GM19324 (cell line): Measurements from ENCODE around the gene ATF7IP2.
"Not testable (repeated sequence)": the region's sequence is repeated elsewhere in the genome, so short reads cannot be mapped to it uniquely, and the experiment has no call there.

Experiments
- ATAC-seq: cut with Tn5 transposase; IDR thresholded peaks from one replicate; pipeline ENCODE4 v1.9.1; 2021; ENCODE audit warnings: mild to moderate bottlenecking, moderate library complexity; ENCODE audit not compliant: unreplicated experiment, low FRiP score

ATF7IP2 gene

GRCh38 chr16:10373556-10373955 is 12.3 kb upstream of the ATF7IP2 start:
- ATAC-seq: no peak

DNA sequence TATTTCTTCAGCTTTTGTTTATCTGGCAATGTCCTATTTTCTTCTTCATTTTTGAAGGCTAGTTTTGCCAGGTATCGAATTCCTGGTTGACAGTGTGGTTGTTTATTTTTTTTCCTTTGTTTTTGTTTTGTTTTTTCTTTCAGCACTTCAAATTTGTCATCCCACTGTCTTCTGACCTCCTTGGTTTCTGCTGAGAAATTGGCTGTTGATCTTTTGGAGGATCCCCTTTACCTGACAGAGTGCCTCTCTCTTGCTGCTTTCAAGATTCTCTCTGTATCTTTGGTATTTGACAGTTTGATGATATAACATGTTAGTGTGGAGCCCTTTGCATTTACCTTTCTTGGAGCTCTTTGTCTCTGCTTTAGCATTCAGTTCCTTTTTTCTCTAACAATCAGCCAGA is 9.6 kb upstream of the ATF7IP2 start:
- ATAC-seq: no peak

DNA sequence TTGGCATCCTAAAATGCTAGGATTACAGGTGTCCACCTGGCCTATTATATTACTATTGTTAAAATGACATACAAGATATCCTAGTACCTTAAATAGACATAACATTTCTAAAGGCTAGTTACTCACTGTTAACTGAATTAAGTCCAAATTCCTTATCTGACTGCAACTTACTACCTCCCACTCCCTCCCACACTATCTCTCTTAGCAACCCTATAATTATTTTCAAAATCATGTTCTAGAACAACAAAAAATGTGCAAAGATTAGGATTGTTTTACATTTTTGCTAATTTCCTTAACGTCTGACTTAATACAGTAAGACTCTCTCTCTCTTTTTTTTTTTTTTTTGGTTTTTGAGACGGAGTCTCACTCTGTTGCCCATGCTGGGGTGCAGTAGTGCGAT is 2.2 kb upstream of the ATF7IP2 start:
- ATAC-seq: no peak

DNA sequence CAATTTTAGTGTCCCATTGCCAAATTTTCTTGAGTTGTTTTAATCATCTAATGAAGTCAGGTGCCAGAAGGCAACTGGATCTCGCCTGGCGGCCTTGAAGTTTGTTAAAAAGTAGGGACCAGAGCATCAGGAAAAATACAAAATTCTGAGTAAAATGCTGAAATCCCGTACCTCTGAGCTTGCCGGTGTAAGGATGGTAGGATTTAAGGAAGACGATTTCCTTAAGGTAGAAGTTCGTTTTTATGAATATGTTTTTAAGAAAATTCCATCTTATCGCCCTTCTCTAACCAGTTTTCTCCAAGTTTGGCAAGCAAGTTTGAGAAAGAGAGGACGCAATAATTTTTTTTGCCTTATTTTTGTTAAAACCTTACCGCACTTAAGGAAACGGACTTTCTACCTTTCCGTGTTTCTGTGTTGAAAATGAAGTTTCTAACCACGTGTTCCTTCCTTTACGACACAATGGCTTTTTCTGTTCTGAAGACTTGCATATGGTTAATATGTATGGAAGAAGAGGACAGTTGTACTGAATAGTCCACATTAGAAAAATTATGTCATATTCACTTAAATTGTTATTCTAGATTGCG is 748 bp downstream of the ATF7IP2 start:
- ATAC-seq: no peak

DNA sequence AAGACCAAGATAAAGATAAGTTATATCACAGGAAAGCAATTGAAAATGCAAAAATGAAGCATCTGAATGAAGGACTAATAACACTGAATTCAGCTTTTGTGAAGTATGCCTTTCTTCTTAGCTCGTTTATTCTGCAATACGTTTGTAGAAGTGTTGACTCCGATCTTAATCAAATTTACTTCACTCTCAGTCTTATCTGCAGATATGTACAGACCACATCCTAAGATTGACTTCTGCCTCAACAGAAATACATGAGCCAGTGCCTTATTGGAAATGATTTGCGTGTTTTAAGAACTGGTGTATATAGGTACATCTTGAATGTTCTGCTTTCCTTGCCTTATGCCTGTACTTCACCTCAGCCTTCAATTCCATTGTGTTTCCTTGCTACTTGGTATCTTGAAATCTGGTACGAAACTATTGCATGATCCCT is 1.3 kb downstream of the ATF7IP2 start:
- ATAC-seq: no peak

DNA sequence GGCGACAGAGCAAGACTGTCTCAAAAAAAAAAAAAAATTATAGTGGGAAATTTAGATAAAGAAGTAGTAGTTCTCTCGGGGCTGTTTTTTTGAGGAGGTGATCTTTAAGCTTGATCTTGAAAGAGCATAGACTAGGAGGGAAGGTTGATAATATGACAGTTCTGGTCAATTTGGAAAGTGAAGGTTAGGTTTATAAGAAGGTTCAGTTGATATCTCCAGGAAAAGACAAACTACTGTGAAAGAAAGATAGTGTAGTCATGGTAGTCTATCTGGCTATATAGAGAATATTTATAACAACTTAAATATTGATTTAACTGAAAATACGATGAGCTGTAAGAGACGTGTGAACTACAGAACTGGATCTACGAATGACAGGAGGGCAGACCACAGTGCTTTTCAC is 3.1 kb downstream of the ATF7IP2 start:
- no peak for ATAC-seq

GRCh38 chr16:10390330-10390729 is 4.5 kb downstream of the ATF7IP2 start:
- no peak for ATAC-seq

DNA sequence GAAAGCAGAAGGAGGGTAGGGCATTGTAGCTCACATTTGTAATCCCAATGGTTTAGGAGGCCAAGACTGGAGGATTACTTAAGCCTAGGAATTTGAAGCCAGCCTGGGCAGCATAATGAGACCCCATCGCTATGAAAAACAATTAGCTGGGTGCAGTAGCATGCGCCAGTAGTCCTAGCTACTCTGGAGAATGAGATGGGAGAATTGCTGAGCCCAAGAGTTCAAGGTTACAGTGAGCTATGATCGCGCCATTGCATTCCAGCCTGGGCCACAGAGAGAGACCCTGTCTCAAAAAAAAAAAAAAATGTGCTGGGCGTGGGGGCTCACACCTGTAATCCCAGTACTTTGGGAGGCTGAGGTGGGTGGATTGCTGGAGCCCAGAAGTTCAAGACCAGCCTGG is 5.0 kb downstream of the ATF7IP2 start:
- ATAC-seq: no peak

GRCh38 chr16:10391339-10391738 is 5.5 kb downstream of the ATF7IP2 start:
- ATAC-seq: no peak

DNA sequence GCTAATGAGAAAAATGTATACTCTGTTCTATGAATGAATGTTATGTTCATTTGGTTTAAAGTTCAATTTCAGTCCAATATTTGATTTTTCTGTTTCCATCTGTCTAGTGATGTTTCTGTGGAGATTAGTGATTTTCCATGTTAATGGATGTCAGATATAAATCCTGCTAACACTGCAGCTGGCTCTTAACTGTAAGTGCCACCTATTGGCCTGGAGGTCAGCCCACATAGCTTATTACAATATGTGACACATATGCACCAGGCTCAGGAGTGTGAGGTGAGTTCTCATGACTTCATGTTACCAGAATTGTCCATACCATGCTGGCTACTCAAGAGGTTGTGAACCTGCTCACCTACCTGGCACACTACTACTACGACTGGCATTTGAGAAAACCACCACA is 17.1 kb downstream of the ATF7IP2 start:
- ATAC-seq: no peak

GRCh38 chr16:10405386-10405939 is 19.6 kb downstream of the ATF7IP2 start:
- no peak for ATAC-seq

GRCh38 chr16:10408824-10409381 is 23.0 kb downstream of the ATF7IP2 start:
- ATAC-seq: no peak

GRCh38 chr16:10409713-10410112 is 23.9 kb downstream of the ATF7IP2 start:
- ATAC-seq: not testable (repeated sequence)

DNA sequence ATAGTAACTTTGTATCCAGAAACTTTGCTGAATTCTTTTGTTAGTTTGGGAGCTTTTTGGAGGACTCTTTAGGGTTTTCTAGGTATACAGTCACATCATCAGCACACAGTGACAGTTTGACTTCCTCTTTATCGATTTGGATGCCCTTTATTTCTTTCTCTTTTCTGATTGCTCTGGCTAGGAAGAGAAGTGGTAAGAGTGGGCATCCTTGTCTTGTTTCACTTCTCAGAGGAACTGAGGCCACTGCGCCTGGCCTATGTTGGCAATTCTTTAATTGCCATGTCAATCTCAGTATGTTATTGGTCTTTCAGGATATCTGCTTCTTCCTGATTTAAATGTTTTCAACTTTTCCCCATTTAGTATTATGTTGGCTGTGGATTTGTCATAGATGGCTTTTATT is 24.6 kb downstream of the ATF7IP2 start:
- ATAC-seq: no peak

GRCh38 chr16:10412935-10413601 is 27.2 kb downstream of the ATF7IP2 start:
- no peak for ATAC-seq

GRCh38 chr16:10418204-10418603 is 32.3 kb downstream of the ATF7IP2 start:
- not testable (repeated sequence) for ATAC-seq

DNA sequence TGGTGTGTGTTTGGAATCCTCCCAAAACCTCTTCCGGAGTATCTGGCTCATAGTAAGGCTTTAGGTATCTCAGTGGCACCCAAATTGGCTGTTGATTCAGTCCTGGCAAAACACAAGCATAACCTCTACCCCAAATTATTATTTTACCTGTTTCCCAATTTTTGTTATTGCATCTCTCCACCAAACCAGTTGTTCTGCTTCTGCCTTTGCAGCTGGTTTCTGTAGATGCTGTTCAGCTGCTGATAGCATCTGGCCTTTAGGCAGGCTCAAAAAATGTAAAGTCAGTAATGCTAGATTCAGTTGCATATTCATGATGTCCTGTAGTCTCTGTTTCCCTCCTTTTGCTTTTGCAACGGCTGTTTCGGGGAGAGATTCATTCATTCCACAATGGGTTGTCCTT is 33.8 kb downstream of the ATF7IP2 start:
- ATAC-seq: no peak

- ATAC-seq: no peak
These were observed 35.7 kb downstream of the ATF7IP2 start for GRCh38 chr16:10421596-10421995.

- ATAC-seq: no peak
These were observed 42.7 kb downstream of the ATF7IP2 start for GRCh38 chr16:10428433-10429168.

DNA sequence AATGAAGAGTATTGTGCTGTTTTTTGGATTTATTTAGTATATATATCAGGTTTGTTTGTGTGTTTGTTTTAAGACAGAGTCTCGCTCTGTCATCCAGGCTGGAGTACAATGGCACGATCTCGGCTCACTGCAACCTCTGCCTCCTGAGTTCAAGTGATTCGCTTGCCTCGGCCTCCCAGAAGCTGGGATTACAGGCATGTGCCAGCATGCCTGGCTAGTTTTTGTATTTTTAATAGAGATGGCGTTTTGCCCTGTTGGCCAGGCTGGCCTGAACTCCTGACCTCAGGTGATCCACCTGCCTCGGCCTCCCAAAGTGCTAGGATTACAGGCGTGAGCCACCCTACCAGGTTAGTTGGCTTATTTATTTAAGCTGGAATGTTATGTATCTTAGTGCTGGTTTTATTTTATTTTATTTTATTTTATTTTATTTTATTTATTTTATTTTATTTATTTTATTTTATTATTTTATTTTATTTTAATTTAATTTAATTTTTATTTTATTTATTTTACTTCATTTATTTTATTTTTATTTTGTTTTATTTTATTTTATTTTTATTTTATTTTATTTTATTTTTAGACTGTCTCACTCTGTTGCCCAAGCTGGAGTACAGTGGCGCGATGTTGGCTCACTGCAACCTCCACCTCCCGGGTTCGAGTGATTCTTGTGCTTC is 43.6 kb downstream of the ATF7IP2 start:
- not testable (repeated sequence) for ATAC-seq

DNA sequence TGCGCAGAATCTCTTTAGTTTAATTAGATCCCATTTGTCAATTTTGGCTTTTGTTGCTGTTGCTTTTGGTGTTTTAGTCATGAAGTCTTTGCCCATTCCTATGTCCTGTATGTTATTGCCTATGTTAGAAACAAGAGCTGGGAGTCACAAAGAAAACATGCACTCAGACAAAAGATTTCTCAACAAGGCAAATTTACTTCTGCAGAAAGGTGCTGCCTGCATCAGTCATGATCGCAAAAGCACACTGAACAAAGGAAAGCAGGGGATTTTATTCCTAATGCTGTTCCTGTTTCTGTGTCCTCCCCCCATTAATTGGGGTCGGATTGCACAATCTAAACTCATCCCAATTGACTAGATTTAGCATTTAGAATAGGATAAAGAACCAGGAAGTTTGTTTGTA is 55.9 kb downstream of the ATF7IP2 start:
- ATAC-seq: no peak
